IMR-90 (cell line): ENCODE results near the gene CAPS2. TPM values are rescaled to one million over a fixed set of nuclear protein-coding genes. Genes with fewer than 3 reads are reported as not detected.

Experiments used
- ATAC-seq: fragments of 200-7000 bp; cut with Tn5 transposase; 2 replicates; pipeline ENCODE4 v1.9.1; 2020; ENCODE audit warnings: low read depth, mild to moderate bottlenecking, moderate library complexity
- BruUV-seq: library from RNA; stranded (reverse); fragments of 400-500 nt; replicated peaks from 2 replicates; lab custom pipeline; 2021; lab: Mats Ljungman, UMichigan
- CTCF ChIA-PET: fragments of 300-600 bp; formaldehyde crosslinking; extraction: SDS; loops from one replicate; lab custom pipeline; 2021; ENCODE audit warnings: antibody characterized with exemption; lab: Yijun Ruan, JAX
- POLR2A ChIA-PET: fragments of 300-600 bp; sonication (Branson Sonifier 250); formaldehyde crosslinking; loops from one replicate; lab custom pipeline; 2022; ENCODE audit warnings: antibody characterized with exemption; ENCODE audit not compliant: unreplicated experiment; lab: Charles Lee
- DNase-seq: peaks from one replicate; pipeline ENCODE4 v3.0.0; 2013
- H2AFZ ChIP-seq: replicated peaks from 2 replicates; pipeline ENCODE3; 2013; ENCODE audit warnings: low read length, mild to moderate bottlenecking; ENCODE audit not compliant: poor library complexity
- H2AK5ac ChIP-seq: 2 replicates; pipeline ENCODE4 v1.6.1; 2013; ENCODE audit warnings: low read depth, low read length, inconsistent platforms
- H2AK9ac ChIP-seq: replicated peaks from 2 replicates; pipeline ENCODE3; 2013; ENCODE audit warnings: mild to moderate bottlenecking, low read depth, low read length, moderate library complexity; ENCODE audit not compliant: poor library complexity
- H2BK120ac ChIP-seq: 2 replicates; pipeline ENCODE4 v1.6.1; 2013; ENCODE audit warnings: low read depth, low read length, inconsistent platforms
- H2BK15ac ChIP-seq: 3 replicates; pipeline ENCODE4 v1.6.1; 2013; ENCODE audit warnings: low read depth, low read length, inconsistent platforms
- H2BK20ac ChIP-seq: 2 replicates; pipeline ENCODE4 v1.6.1; 2013; ENCODE audit warnings: low read depth, mild to moderate bottlenecking, inconsistent platforms, low read length, moderate library complexity
- H2BK5ac ChIP-seq: 2 replicates; pipeline ENCODE4 v1.6.1; 2013; ENCODE audit warnings: mild to moderate bottlenecking, low read depth, low read length, inconsistent platforms; ENCODE audit not compliant: poor library complexity, severe bottlenecking
- H3K14ac ChIP-seq: replicated peaks from 2 replicates; pipeline ENCODE4 v1.6.1; 2013; ENCODE audit warnings: low read depth, low read length, inconsistent platforms
- H3K18ac ChIP-seq: 2 replicates; pipeline ENCODE4 v1.6.1; 2013; ENCODE audit warnings: low read depth, low read length, control low read depth
- H3K23ac ChIP-seq: 2 replicates; pipeline ENCODE4 v1.6.1; 2013; ENCODE audit warnings: low read depth, low read length, inconsistent platforms
- H3K27ac ChIP-seq: 2 replicates; pipeline ENCODE4 v1.5.1; 2013; ENCODE audit warnings: mild to moderate bottlenecking, control low read depth, low read length; ENCODE audit not compliant: insufficient read depth
- H3K27me3 ChIP-seq: 2 replicates; pipeline ENCODE4 v1.6.1; 2013; ENCODE audit warnings: low read length; ENCODE audit not compliant: control insufficient read depth, insufficient read depth
- H3K36me3 ChIP-seq: 2 replicates; pipeline ENCODE4 v1.6.1; 2013; ENCODE audit warnings: low read length, mixed read lengths; ENCODE audit not compliant: control insufficient read depth, insufficient read depth
- H3K4ac ChIP-seq: 2 replicates; pipeline ENCODE4 v1.6.1; 2013; ENCODE audit warnings: low read depth, low read length, inconsistent platforms
- H3K4me1 ChIP-seq: 2 replicates; pipeline ENCODE4 v1.6.1; 2013; ENCODE audit warnings: low read length, mixed read lengths; ENCODE audit not compliant: control insufficient read depth, insufficient read depth
- H3K4me2 ChIP-seq: 2 replicates; pipeline ENCODE4 v1.6.1; 2013; ENCODE audit warnings: low read depth, mild to moderate bottlenecking, control low read depth, low read length, moderate library complexity
- H3K4me3 ChIP-seq: 2 replicates; pipeline ENCODE4 v1.5.1; 2013; ENCODE audit warnings: low read depth, mild to moderate bottlenecking, control low read depth, low read length, moderate library complexity; ENCODE audit not compliant: insufficient read depth
- H3K56ac ChIP-seq: 2 replicates; pipeline ENCODE4 v1.6.1; 2013; ENCODE audit warnings: low read length, inconsistent platforms; ENCODE audit not compliant: insufficient read depth; ENCODE audit errors: extremely low read depth
- H3K79me1 ChIP-seq, 2 experiments: 2 replicates each; pipeline ENCODE4 v1.6.1; 2013; ENCODE audit warnings: low read length in 2 of 2, inconsistent platforms in 1 of 2, low read depth in 1 of 2
- H3K9ac ChIP-seq: 2 replicates; pipeline ENCODE4 v1.6.1; 2013; ENCODE audit warnings: low read depth, low read length, control low read depth
- H3K9me1 ChIP-seq: 2 replicates; pipeline ENCODE4 v1.6.1; 2013; ENCODE audit warnings: low read length, inconsistent platforms; ENCODE audit not compliant: insufficient read depth
- H3K9me3 ChIP-seq: 2 replicates; pipeline ENCODE4 v1.6.1; 2013; ENCODE audit warnings: low read length; ENCODE audit not compliant: control insufficient read depth, insufficient read depth
- H4K20me1 ChIP-seq: 2 replicates; pipeline ENCODE4 v1.6.1; 2013; ENCODE audit warnings: low read length, inconsistent platforms; ENCODE audit not compliant: insufficient read depth
- H4K5ac ChIP-seq: 2 replicates; pipeline ENCODE4 v1.6.1; 2013; ENCODE audit warnings: mild to moderate bottlenecking, low read depth, low read length, control low read depth
- H4K8ac ChIP-seq, 2 experiments: 2 replicates each; pipeline ENCODE4 v1.6.1; 2013; ENCODE audit warnings: low read depth in 2 of 2, low read length in 2 of 2, control low read depth in 1 of 2, inconsistent platforms in 1 of 2
- H4K91ac ChIP-seq: 2 replicates; pipeline ENCODE4 v1.6.1; 2013; ENCODE audit warnings: low read depth, low read length, inconsistent platforms; ENCODE audit not compliant: insufficient read depth
- MAZ ChIP-seq: IDR thresholded peaks from 2 replicates; pipeline ENCODE4 v1.6.1; 2012; ENCODE audit warnings: low read depth, mild to moderate bottlenecking, low read length, improper control_type of control experiment, moderate library complexity, borderline replicate concordance
- MXI1 ChIP-seq: IDR thresholded peaks from 2 replicates; pipeline ENCODE4 v1.6.1; 2012; ENCODE audit warnings: low read depth, mild to moderate bottlenecking, low read length, moderate library complexity, borderline replicate concordance
- NFE2L2 ChIP-seq: fragments of 150-350 bp; IDR thresholded peaks from 2 replicates; pipeline ENCODE4 v1.6.1; 2016; ENCODE audit warnings: low read depth, mild to moderate bottlenecking, low read length
- RAD21 ChIP-seq: IDR thresholded peaks from 2 replicates; pipeline ENCODE4 v1.6.1; 2012; ENCODE audit warnings: low read length, improper control_type of control experiment
- RFX5 ChIP-seq: IDR thresholded peaks from 2 replicates; pipeline ENCODE4 v1.8.0; 2012; ENCODE audit warnings: low read depth, mild to moderate bottlenecking, low read length, moderate library complexity
- SMC3 ChIP-seq: fragments of 150-350 bp; IDR thresholded peaks from 2 replicates; pipeline ENCODE4 v1.6.1; 2016; ENCODE audit warnings: low read depth, mild to moderate bottlenecking, antibody characterized with exemption, low read length, moderate library complexity
- WGBS, 2 experiments: methylation state at CpG; one replicate each; pipeline versions ENCODE4 v1.1.5 to v1.1.7; 2013; ENCODE audit warnings: missing lambda C conversion rate in 2 of 2; ENCODE audit not compliant: insufficient read length in 1 of 2; ENCODE audit errors: extremely low coverage in 2 of 2; 5-methylcytosine and 5-hydroxymethylcytosine counted together
- dilution Hi-C: fragments of 300-500 bp; cut with HindIII; formaldehyde crosslinking; loops from one replicate; pipeline ENCODE4 v1.14.3; 2018; ENCODE audit warnings: low sequenced_read_pairs; ENCODE audit not compliant: unreplicated experiment
- in situ Hi-C: fragments of 300-500 bp; cut with MboI; formaldehyde crosslinking; loops from 3 replicates; pipeline ENCODE4 v1.14.3; 2019; ENCODE audit warnings: low sequenced_read_pairs, inconsistent platforms, mixed read lengths
- intact Hi-C: fragments of 100-400 bp; cut with micrococcal nuclease; formaldehyde crosslinking; loops from 2 replicates; pipeline ENCODE4 v1.10.0; 2022
- polyA plus RNA-seq, 3 experiments: library from polyadenylated mRNA; depleted of rRNA; stranded (reverse); fragments of >200 nt; gene quantifications; 2 replicates each; pipeline ENCODE4 v1.2.3, GENCODE V29; 2012; ENCODE audit warnings: low replicate concordance in 1 of 3
- total RNA-seq: library from RNA; depleted of rRNA; stranded (reverse); fragments of >200 nt; gene quantifications from 2 replicates; pipeline ENCODE4 v1.2.3, GENCODE V29; 2012
- TF ChIP-seq, protein P1 (sequence below): conservative IDR thresholded peaks from 2 replicates; pipeline ENCODE4 v1.5.1; 2012; ENCODE audit warnings: mild to moderate bottlenecking, low read depth, low read length, improper control_type of control experiment
- TF ChIP-seq, protein P2 (sequence below): fragments of 150-350 bp; IDR thresholded peaks from 2 replicates; pipeline ENCODE4 v1.6.1; 2016; ENCODE audit warnings: low read depth, mild to moderate bottlenecking, low read length, moderate library complexity, borderline replicate concordance

Gene CAPS2
- total and polyA plus RNA-seq, 2 of the 4 experiments (the other 2 are of a cell fraction): 1.2 to 2.7 TPM

DNA sequence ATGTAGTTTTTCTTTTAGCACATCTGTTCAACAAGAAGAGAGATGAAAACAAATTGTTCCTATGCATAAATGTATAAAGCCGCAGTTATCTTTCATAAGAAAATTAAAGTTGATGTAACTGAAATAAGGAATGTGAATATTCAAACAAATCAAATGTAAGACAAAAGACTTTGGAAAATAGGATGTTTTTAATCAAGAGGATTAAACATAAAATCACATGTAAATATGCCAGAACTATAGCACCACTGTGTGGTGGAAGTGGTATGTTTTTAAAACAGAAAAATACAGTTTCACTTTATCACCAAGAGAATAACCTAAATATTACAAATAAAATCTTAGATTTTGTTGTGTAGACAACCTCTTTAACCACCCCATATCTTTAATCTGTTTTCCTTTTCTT is 40.4 kb downstream of the CAPS2 start:
- CTCF ChIA-PET: interaction anchor here (0.7 kb wide), 1 partner anchor 40 kb away, joined by 3 read pairs; the partner anchor contains the start of gene CAPS2
- POLR2A ChIA-PET: no interaction called here
- H4K5ac ChIP-seq: no peak overlapping the region
- no peak overlapping the region for H3K4me2 ChIP-seq
- dilution Hi-C loops (no loop called here), intact Hi-C loops (loop anchor here (2.0 kb wide), 3 partner anchors 441 to 601 kb away; no protein-coding TSS in a partner anchor), in situ Hi-C loops (loop anchor here (25.0 kb wide), 1 partner anchor 602 kb away; no protein-coding TSS in a partner anchor)
- no peak overlapping the region for H3K4me3 ChIP-seq
- H3K9me1 ChIP-seq: no peaks in the 10 kb centered on the region
- no peak overlapping the region for H2BK15ac ChIP-seq
- WGBS, 2 experiments: no CpG with 5 or more reads among the region's 1 CpG
- no peak overlapping the region for H2BK5ac ChIP-seq
- no peak overlapping the region for H2BK20ac ChIP-seq
- TF ChIP-seq MXI1 (no peak), NFE2L2 (no peak), RAD21 (peak; percentile 68), MAZ (no peak), SMC3 (peak; percentile 58), RFX5 (no peak)
- TF ChIP-seq, protein P1, sequence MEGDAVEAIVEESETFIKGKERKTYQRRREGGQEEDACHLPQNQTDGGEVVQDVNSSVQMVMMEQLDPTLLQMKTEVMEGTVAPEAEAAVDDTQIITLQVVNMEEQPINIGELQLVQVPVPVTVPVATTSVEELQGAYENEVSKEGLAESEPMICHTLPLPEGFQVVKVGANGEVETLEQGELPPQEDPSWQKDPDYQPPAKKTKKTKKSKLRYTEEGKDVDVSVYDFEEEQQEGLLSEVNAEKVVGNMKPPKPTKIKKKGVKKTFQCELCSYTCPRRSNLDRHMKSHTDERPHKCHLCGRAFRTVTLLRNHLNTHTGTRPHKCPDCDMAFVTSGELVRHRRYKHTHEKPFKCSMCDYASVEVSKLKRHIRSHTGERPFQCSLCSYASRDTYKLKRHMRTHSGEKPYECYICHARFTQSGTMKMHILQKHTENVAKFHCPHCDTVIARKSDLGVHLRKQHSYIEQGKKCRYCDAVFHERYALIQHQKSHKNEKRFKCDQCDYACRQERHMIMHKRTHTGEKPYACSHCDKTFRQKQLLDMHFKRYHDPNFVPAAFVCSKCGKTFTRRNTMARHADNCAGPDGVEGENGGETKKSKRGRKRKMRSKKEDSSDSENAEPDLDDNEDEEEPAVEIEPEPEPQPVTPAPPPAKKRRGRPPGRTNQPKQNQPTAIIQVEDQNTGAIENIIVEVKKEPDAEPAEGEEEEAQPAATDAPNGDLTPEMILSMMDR: peak; percentile 54
- TF ChIP-seq, protein P2, sequence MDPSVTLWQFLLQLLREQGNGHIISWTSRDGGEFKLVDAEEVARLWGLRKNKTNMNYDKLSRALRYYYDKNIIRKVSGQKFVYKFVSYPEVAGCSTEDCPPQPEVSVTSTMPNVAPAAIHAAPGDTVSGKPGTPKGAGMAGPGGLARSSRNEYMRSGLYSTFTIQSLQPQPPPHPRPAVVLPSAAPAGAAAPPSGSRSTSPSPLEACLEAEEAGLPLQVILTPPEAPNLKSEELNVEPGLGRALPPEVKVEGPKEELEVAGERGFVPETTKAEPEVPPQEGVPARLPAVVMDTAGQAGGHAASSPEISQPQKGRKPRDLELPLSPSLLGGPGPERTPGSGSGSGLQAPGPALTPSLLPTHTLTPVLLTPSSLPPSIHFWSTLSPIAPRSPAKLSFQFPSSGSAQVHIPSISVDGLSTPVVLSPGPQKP: no peak
- no peaks in the 10 kb centered on the region for H3K36me3 ChIP-seq
- H3K14ac ChIP-seq: no peak overlapping the region
- no peak overlapping the region for H4K8ac ChIP-seq
- peak; percentile 31 for DNase-seq
- no peak overlapping the region for H3K4ac ChIP-seq
- no peak overlapping the region for H2AK9ac ChIP-seq
- H3K9me3 ChIP-seq: no peaks in the 10 kb centered on the region
- no peak overlapping the region for H3K18ac ChIP-seq
- no peaks in the 10 kb centered on the region for H3K27me3 ChIP-seq
- no peak overlapping the region for H2BK120ac ChIP-seq
- H3K79me1 ChIP-seq: no peaks in the 10 kb centered on the region
- no peaks in the 10 kb centered on the region for H3K4me1 ChIP-seq
- H3K27ac ChIP-seq: no peak overlapping the region
- H2AK5ac ChIP-seq: no peak overlapping the region
- H2AFZ ChIP-seq: no peak overlapping the region
- no peak overlapping the region for H4K91ac ChIP-seq
- no peak overlapping the region for H3K9ac ChIP-seq
- ATAC-seq: 0 out of 2 replicates have a peak, but pooled peaks have one; percentile 51
- H4K20me1 ChIP-seq: no peaks in the 10 kb centered on the region
- H3K56ac ChIP-seq: no peak overlapping the region
- BruUV-seq: no TSS peak
- H3K23ac ChIP-seq: no peak overlapping the region
